Measurements from ENCODE around the gene PNMA1. TPM values are rescaled to one million over a fixed set of nuclear protein-coding genes. Genes with fewer than 3 reads are reported as not detected.

Gene PNMA1
- total RNA-seq, 4 donors from 2014 or later = 12.6 to 58.0 (median 39.4) TPM

- DNase-seq = peak in 1 of 2 donors; percentile 31
- peaks cover 39 to 53% of the 10 kb centered on the region in 2 donors for H3K4me1 ChIP-seq
- H3K4me3 ChIP-seq = peak overlapping the region; percentile 55 to 66
- peak overlapping the region; percentile 95 to 97 for H3K27ac ChIP-seq
- no peaks in the 10 kb centered on the region for H3K27me3 ChIP-seq
- no peaks in the 10 kb centered on the region for H3K9me3 ChIP-seq
- H3K36me3 ChIP-seq = no peaks in the 10 kb centered on the region
- intact Hi-C loops (cut with DNase I; ENCODE audit: low total_unique reads) = no loop called here
- TF ChIP-seq POLR2A (IDR thresholded peaks at IDR 0.05) (no peak), CTCF (IDR thresholded peaks at IDR 0.05) (no peak)
Observed at GRCh38 chr14:73760598-73761586, 46.7 kb upstream of the PNMA1 start.

- DNase-seq = peak; percentile 96
- no peaks in the 10 kb centered on the region for H3K27me3 ChIP-seq
- peak in 2 of 4 experiments; percentile 14 to 42 for TF ChIP-seq CTCF (IDR thresholded peaks at IDR 0.05)
- peak; percentile 76 to 95 for TF ChIP-seq POLR2A (IDR thresholded peaks at IDR 0.05)
- no peaks in the 10 kb centered on the region for H3K9me3 ChIP-seq
- no peaks in the 10 kb centered on the region for H3K36me3 ChIP-seq
- H3K27ac ChIP-seq = peak overlapping the region; percentile 95 to 97
- H3K4me1 ChIP-seq = peaks cover 42 to 51% of the 10 kb centered on the region in 2 donors
- peak overlapping the region; percentile 55 to 66 for H3K4me3 ChIP-seq
- intact Hi-C loops (cut with DNase I; ENCODE audit: low total_unique reads) = no loop called here
Observed at GRCh38 chr14:73759714-73760597, 45.8 kb upstream of the PNMA1 start.

- TF ChIP-seq CTCF (IDR thresholded peaks at IDR 0.05) = no peak
- TF ChIP-seq POLR2A (IDR thresholded peaks at IDR 0.05) = peak; percentile 29 to 34
- intact Hi-C loops (cut with DNase I; ENCODE audit: low total_unique reads) = no loop called here
Observed at GRCh38 chr14:73759183-73759713, 45.1 kb upstream of the PNMA1 start.

GRCh38 chr14:73758392-73759182 is 44.4 kb upstream of the PNMA1 start:
- peak overlapping the region; percentile 95 to 97 for H3K27ac ChIP-seq
- no peaks in the 10 kb centered on the region for H3K27me3 ChIP-seq
- DNase-seq = peak; percentile 75 to 81
- H3K36me3 ChIP-seq = no peaks in the 10 kb centered on the region
- H3K4me3 ChIP-seq = peak overlapping the region; percentile 55 to 66
- peaks cover 35 to 57% of the 10 kb centered on the region in 2 donors for H3K4me1 ChIP-seq
- no peaks in the 10 kb centered on the region for H3K9me3 ChIP-seq
- peak; percentile 17 to 75 (median 52) for TF ChIP-seq CTCF (IDR thresholded peaks at IDR 0.05)
- no peak for TF ChIP-seq POLR2A (IDR thresholded peaks at IDR 0.05)
- intact Hi-C loops (cut with DNase I; ENCODE audit: low total_unique reads) = no loop called here

More at GRCh38 chr14:73759183-73759713, 45.1 kb upstream of the PNMA1 start:
- Histone ChIP-seq H3K36me3 (no peaks in the 10 kb centered on the region), H3K27ac (peak overlapping the region; percentile 95 to 97), H3K4me3 (peak overlapping the region; percentile 55 to 66), H3K4me1 (peaks cover 35 to 51% of the 10 kb centered on the region in 2 donors), H3K9me3 (no peaks in the 10 kb centered on the region), H3K27me3 (no peaks in the 10 kb centered on the region)
- peak; percentile 71 to 81 for DNase-seq
